GM11168 (cell line): ENCODE results near the gene COL5A3.

ENCODE experiments used
- in situ Hi-C: fragments of 300-500 bp; cut with MboI; formaldehyde crosslinking; loops from one replicate; pipeline ENCODE4 v1.12.0; 2022; ENCODE audit warnings: low sequenced_read_pairs; ENCODE audit not compliant: unreplicated experiment

The COL5A3 gene

DNA sequence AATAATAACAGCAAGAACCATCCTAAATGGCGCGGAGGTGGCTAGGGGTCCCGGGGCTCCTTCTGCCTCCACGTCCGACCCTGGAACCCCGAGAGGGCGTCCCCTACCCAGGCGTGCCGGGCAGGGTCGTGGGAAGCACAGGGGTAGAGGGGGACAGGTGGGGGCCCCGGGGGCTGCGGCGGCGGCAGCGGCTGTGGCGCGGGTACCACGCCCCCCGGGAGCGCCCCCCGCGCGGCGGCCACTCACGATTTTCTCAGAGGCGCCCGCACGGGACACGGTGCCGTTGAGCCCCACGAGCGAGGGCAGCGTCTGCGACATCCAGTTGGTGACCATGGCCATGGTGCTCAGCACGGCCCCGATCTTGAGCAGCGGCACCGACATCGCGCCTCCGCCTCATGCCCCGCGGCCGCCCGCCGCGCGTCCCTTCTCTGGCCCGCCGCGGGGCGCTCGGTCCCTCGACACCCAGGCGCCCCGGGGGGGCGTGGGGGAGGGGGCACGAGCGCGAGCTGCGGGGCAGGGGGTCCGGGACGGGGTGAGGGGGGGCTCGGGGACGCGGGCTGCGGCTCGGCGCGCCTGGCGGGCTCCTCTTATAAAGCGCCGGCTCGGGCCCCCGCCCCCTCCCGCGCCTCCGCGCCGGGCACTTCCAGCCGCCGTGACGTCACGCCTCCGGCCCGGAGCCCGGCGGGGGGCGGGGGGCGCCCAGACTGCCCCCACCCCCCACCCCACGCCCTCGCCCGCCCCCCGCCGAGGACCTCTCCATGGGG, 96.9 kb downstream of the COL5A3 start:
- in situ Hi-C loops, result no loop called here

- in situ Hi-C loops, result no loop called here
Observed at GRCh38 chr19:9912551-9913236, 97.6 kb downstream of the COL5A3 start.

- in situ Hi-C loops, result no loop called here
Observed at GRCh38 chr19:9911524-9912185, 98.6 kb downstream of the COL5A3 start.

- in situ Hi-C loops, result no loop called here
Observed at GRCh38 chr19:9910625-9911024, 99.7 kb downstream of the COL5A3 start.
